HL-60 (cell line): ENCODE results near the gene RBMS3.

ENCODE experiments used
- DNase-seq, 2 experiments: peaks; one replicate each; pipeline ENCODE4 v3.0.0-alpha.2; 2010 to 2020; ENCODE audit warnings: low read depth in 1 of 2, low spot score in 1 of 2
- H3K27ac ChIP-seq: fragments of 250-450 bp; sonication (Bioruptor Pico); replicated peaks from 2 replicates; pipeline ENCODE4 v1.5.1; 2020; ENCODE audit warnings: mild to moderate bottlenecking, moderate library complexity
- H3K27me3 ChIP-seq: fragments of 250-450 bp; sonication (Bioruptor Pico); 2 replicates; pipeline ENCODE4 v1.5.1; 2021; ENCODE audit warnings: mild to moderate bottlenecking, moderate library complexity; ENCODE audit not compliant: insufficient read depth, poor library complexity, severe bottlenecking
- H3K4me3 ChIP-seq: replicated peaks from 2 replicates; pipeline ENCODE4 v1.5.1; 2011; ENCODE audit warnings: mild to moderate bottlenecking, control low read depth, low read length; ENCODE audit not compliant: insufficient read depth
- GABPA ChIP-seq: IDR thresholded peaks from 2 replicates; pipeline ENCODE4 v1.6.1; 2012; ENCODE audit warnings: low read depth
- POLR2AphosphoS5 ChIP-seq: IDR thresholded peaks from 2 replicates; pipeline ENCODE4 v1.6.1; 2012; ENCODE audit warnings: low read depth
- REST ChIP-seq: IDR thresholded peaks from 2 replicates; pipeline ENCODE4 v1.6.1; 2012; ENCODE audit warnings: low read depth; ENCODE audit not compliant: insufficient replicate concordance
- SPI1 ChIP-seq: IDR thresholded peaks from 2 replicates; pipeline ENCODE4 v1.6.1; 2012; ENCODE audit warnings: low read depth, mild to moderate bottlenecking, borderline replicate concordance
- TF ChIP-seq, protein P1 (sequence below): IDR thresholded peaks from one replicate; pipeline ENCODE4 v1.5.1; 2011; ENCODE audit warnings: low read length, control low read depth, inconsistent platforms; ENCODE audit not compliant: insufficient read depth

Gene RBMS3

DNA sequence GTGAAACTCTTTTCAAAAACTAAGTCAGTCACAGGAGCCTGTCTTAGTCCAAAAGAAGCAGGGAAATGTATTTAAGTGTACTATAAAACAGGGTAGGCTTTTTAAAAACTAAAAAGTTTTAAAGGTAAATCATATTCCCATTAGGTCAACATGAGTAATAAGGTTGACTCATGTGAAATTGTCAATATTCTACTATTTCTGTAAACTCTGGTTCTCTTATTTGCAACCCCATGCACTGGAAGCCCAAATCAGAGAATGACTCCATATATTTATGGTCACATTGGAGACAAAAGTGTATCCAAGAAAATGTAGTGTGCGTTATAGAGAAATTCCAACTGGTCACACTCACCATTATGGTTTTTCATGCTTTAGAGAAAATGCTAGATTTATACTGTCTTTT is 725.2 kb downstream of the RBMS3 start:
- H3K27ac ChIP-seq = no peak overlapping the region
- TF ChIP-seq POLR2AphosphoS5 = no peak
- TF ChIP-seq, protein P1, sequence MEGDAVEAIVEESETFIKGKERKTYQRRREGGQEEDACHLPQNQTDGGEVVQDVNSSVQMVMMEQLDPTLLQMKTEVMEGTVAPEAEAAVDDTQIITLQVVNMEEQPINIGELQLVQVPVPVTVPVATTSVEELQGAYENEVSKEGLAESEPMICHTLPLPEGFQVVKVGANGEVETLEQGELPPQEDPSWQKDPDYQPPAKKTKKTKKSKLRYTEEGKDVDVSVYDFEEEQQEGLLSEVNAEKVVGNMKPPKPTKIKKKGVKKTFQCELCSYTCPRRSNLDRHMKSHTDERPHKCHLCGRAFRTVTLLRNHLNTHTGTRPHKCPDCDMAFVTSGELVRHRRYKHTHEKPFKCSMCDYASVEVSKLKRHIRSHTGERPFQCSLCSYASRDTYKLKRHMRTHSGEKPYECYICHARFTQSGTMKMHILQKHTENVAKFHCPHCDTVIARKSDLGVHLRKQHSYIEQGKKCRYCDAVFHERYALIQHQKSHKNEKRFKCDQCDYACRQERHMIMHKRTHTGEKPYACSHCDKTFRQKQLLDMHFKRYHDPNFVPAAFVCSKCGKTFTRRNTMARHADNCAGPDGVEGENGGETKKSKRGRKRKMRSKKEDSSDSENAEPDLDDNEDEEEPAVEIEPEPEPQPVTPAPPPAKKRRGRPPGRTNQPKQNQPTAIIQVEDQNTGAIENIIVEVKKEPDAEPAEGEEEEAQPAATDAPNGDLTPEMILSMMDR = no peak
- TF ChIP-seq GABPA = no peak
- no peak for TF ChIP-seq REST
- no peak for TF ChIP-seq SPI1
- DNase-seq = no peak

GRCh38 chr3:30007668-30008067 is 726.8 kb downstream of the RBMS3 start:
- DNase-seq = peak; percentile 8 to 39
- Histone ChIP-seq H3K4me3 (no peak overlapping the region), H3K27me3 (no peaks in the 10 kb centered on the region), H3K27ac (no peak overlapping the region; the same call in 1 of the 2 replicates)
- TF ChIP-seq GABPA (no peak), REST (no peak), SPI1 (no peak), POLR2AphosphoS5 (no peak)
- TF ChIP-seq, protein P1 = no peak

More for the DNA sequence above, 725.2 kb downstream of the RBMS3 start:
- Histone ChIP-seq H3K27me3 (no peaks in the 10 kb centered on the region), H3K4me3 (no peak overlapping the region)

GRCh38 chr3:30011237-30011803 is 730.4 kb downstream of the RBMS3 start:
- H3K4me3 ChIP-seq = no peak overlapping the region
- TF ChIP-seq REST = no peak
- no peaks in the 10 kb centered on the region for H3K27me3 ChIP-seq
- DNase-seq = no peak
- H3K27ac ChIP-seq = no peak overlapping the region
